Natural killer cell (primary cell): ENCODE results near the gene RSPO1. TPM values are rescaled to one million over a fixed set of nuclear protein-coding genes. Genes with fewer than 3 reads are reported as not detected.

ENCODE experiments used
- ATAC-seq, 3 donors: fragments of 150-1000 bp in 2 of 3; fragments of 200-7000 bp in 1 of 3; cut with Tn5 transposase; 1 replicate in 1 of 3; 2 replicates in 2 of 3; pipeline ENCODE4 v1.10.0; 2021; ENCODE audit warnings: mild to moderate bottlenecking in 2 of 3, moderate library complexity in 2 of 3
- DNase-seq, 2 donors: peaks; one replicate each; pipeline versions ENCODE4 v3.0.0 to v3.0.0-alpha.2; 2013 to 2021; ENCODE audit warnings: mixed read lengths in 1 of 2
- H3K27ac ChIP-seq: one replicate; pipeline ENCODE4 v1.5.1; 2013; ENCODE audit warnings: mild to moderate bottlenecking, low read length
- H3K27me3 ChIP-seq: one replicate; pipeline ENCODE4 v1.6.1; 2013; ENCODE audit warnings: low read length; ENCODE audit not compliant: control insufficient read depth, insufficient read depth
- H3K36me3 ChIP-seq: one replicate; pipeline ENCODE4 v1.6.1; 2013; ENCODE audit warnings: low read length; ENCODE audit not compliant: control insufficient read depth, insufficient read depth
- H3K4me1 ChIP-seq: one replicate; pipeline ENCODE4 v1.6.1; 2013; ENCODE audit warnings: low read length; ENCODE audit not compliant: control insufficient read depth, insufficient read depth
- H3K4me3 ChIP-seq: one replicate; pipeline ENCODE4 v1.5.1; 2013; ENCODE audit warnings: low read length
- H3K9me3 ChIP-seq: one replicate; pipeline ENCODE4 v1.6.1; 2013; ENCODE audit warnings: low read length; ENCODE audit not compliant: control insufficient read depth, insufficient read depth
- H3K27ac Mint-ChIP-seq, 2 donors: one replicate each; pipeline ENCODE4 v1.8.0; 2022; ENCODE audit warnings: mild to moderate bottlenecking in 2 of 2, mixed read lengths in 2 of 2, moderate library complexity in 1 of 2
- H3K27me3 Mint-ChIP-seq, 2 donors: one replicate each; pipeline ENCODE4 v1.8.0; 2022; ENCODE audit warnings: low read depth in 2 of 2, mixed read lengths in 2 of 2
- H3K36me3 Mint-ChIP-seq: one replicate; pipeline ENCODE4 v1.8.0; 2022; ENCODE audit warnings: mixed read lengths
- H3K4me1 Mint-ChIP-seq, 2 donors: one replicate each; pipeline ENCODE4 v1.8.0; 2022; ENCODE audit warnings: mixed read lengths in 2 of 2
- H3K4me3 Mint-ChIP-seq: one replicate; pipeline ENCODE4 v1.8.0; 2022; ENCODE audit warnings: mild to moderate bottlenecking, moderate library complexity, mixed read lengths
- H3K9me3 Mint-ChIP-seq, 2 donors: one replicate each; pipeline ENCODE4 v1.8.0; 2022; ENCODE audit warnings: mixed read lengths in 2 of 2
- CTCF ChIP-seq: fragments of 200-600 bp; IDR thresholded peaks from one replicate; pipeline ENCODE4 v1.8.0; 2022; ENCODE audit warnings: antibody characterized with exemption
- WGBS: methylation state at CpG from one replicate; pipeline ENCODE4 v1.1.7; 2013; ENCODE audit warnings: missing lambda C conversion rate; ENCODE audit not compliant: insufficient coverage; 5-methylcytosine and 5-hydroxymethylcytosine counted together
- intact Hi-C: fragments of 100-400 bp; cut with micrococcal nuclease; formaldehyde crosslinking; loops from one replicate; pipeline ENCODE4 v1.14.2; 2022
- total RNA-seq, 4 donors: library from RNA; stranded (reverse); fragments of 120-200 nt in 1 of 4; gene quantifications; one replicate each; pipeline versions ENCODE4 v1.2.3 to v1.2.4, GENCODE V29; 2013 to 2022

The RSPO1 gene
- total RNA-seq, 3 donors from 2014 or later (not counting 1 experiment from before 2014, with no cell fraction given), result not detected

GRCh38 chr1:37596182-37596667 is 38.5 kb downstream of the RSPO1 start:
- TF ChIP-seq CTCF, result no peak
- peak overlapping the region; percentile 94 for H3K27ac ChIP-seq
- ATAC-seq, result no peak
- H3K27me3 ChIP-seq, result no peaks in the 10 kb centered on the region
- peak overlapping the region; percentile 87 for H3K4me3 ChIP-seq
- DNase-seq, result no peak
- no peaks in the 10 kb centered on the region for H3K27me3 Mint-ChIP-seq
- H3K36me3 ChIP-seq, result peaks cover 13% of the 10 kb centered on the region
- 46% methylated on average over 2 of the region's 3 CpGs for WGBS
- H3K36me3 Mint-ChIP-seq, result no peaks in the 10 kb centered on the region
- peak overlapping the region; percentile 99 to 100 for H3K27ac Mint-ChIP-seq
- H3K4me1 Mint-ChIP-seq, result peaks cover 23% of the 10 kb centered on the region in 2 donors
- H3K9me3 ChIP-seq, result no peaks in the 10 kb centered on the region
- no peaks in the 10 kb centered on the region for H3K9me3 Mint-ChIP-seq
- H3K4me3 Mint-ChIP-seq, result peak overlapping the region; percentile 99
- intact Hi-C loops, result loop anchor here (5.0 to 10.0 kb wide), 2 partner anchors 44 to 249 kb away; partner anchors contain the start of gene SNIP1
- peaks cover 18% of the 10 kb centered on the region for H3K4me1 ChIP-seq

GRCh38 chr1:37595440-37596181 is 39.1 kb downstream of the RSPO1 start, which contains the start of gene GNL2:
Gene GNL2 (minus strand): TSS chr1:37595937. CDS start chr1:37595822, 115 bp downstream.
- H3K27me3 Mint-ChIP-seq, result no peaks in the 10 kb centered on the region
- H3K36me3 ChIP-seq, result peaks cover 20% of the 10 kb centered on the region
- peak within 1 kb of the TSS; percentile 99 for H3K4me3 Mint-ChIP-seq
- WGBS, result under 1% methylated on average over 51 of the region's 51 CpGs
- intact Hi-C loops, result loop anchor here (2.0 to 10.0 kb wide), 3 partner anchors 43 to 249 kb away; partner anchors contain the start of genes CDCA8 and SNIP1
- no peaks in the 10 kb centered on the region for H3K27me3 ChIP-seq
- no peaks in the 10 kb centered on the region for H3K9me3 ChIP-seq
- no peaks in the 10 kb centered on the region for H3K9me3 Mint-ChIP-seq
- TF ChIP-seq CTCF, result no peak
- peak; percentile 96 to 100 (median 98) for ATAC-seq
- DNase-seq, result peak; percentile 97 to 100
- peak within 1 kb of the TSS; percentile 87 for H3K4me3 ChIP-seq
- H3K36me3 Mint-ChIP-seq, result peaks cover 6% of the 10 kb centered on the region
- H3K27ac Mint-ChIP-seq, result peak within 1 kb of the TSS; percentile 99 to 100
- H3K4me1 ChIP-seq, result peaks cover 18% of the 10 kb centered on the region
- peaks cover 23% of the 10 kb centered on the region in 2 donors for H3K4me1 Mint-ChIP-seq
- peak within 1 kb of the TSS; percentile 94 for H3K27ac ChIP-seq

GRCh38 chr1:37593726-37594125 is 41.0 kb downstream of the RSPO1 start:
- intact Hi-C loops, result loop anchor here (2.0 to 10.0 kb wide), 2 partner anchors 99 to 251 kb away; partner anchors contain the start of gene CDCA8
- Histone ChIP-seq H3K27ac (no peak overlapping the region), H3K9me3 (no peaks in the 10 kb centered on the region), H3K4me3 (no peak overlapping the region), H3K36me3 (peaks cover 33% of the 10 kb centered on the region), H3K27me3 (no peaks in the 10 kb centered on the region), H3K4me1 (peaks cover 18% of the 10 kb centered on the region)
- Mint-ChIP-seq H3K27me3 (no peaks in the 10 kb centered on the region), H3K4me1 (peaks cover 23% of the 10 kb centered on the region in 2 donors), H3K27ac (no peak overlapping the region), H3K9me3 (no peaks in the 10 kb centered on the region), H3K36me3 (peaks cover 14% of the 10 kb centered on the region), H3K4me3 (peak overlapping the region; percentile 28)
- no peak for DNase-seq
- TF ChIP-seq CTCF, result no peak
- no peak for ATAC-seq
- 94% methylated on average over 4 of the region's 6 CpGs for WGBS
